Measurements from ENCODE around the gene BBS9. TPM values are rescaled to one million over a fixed set of nuclear protein-coding genes. Genes with fewer than 3 reads are reported as not detected.

BBS9 gene
- total and polyA plus RNA-seq, 11 donors = 7.4 to 29.3 (median 11.3) TPM

DNA sequence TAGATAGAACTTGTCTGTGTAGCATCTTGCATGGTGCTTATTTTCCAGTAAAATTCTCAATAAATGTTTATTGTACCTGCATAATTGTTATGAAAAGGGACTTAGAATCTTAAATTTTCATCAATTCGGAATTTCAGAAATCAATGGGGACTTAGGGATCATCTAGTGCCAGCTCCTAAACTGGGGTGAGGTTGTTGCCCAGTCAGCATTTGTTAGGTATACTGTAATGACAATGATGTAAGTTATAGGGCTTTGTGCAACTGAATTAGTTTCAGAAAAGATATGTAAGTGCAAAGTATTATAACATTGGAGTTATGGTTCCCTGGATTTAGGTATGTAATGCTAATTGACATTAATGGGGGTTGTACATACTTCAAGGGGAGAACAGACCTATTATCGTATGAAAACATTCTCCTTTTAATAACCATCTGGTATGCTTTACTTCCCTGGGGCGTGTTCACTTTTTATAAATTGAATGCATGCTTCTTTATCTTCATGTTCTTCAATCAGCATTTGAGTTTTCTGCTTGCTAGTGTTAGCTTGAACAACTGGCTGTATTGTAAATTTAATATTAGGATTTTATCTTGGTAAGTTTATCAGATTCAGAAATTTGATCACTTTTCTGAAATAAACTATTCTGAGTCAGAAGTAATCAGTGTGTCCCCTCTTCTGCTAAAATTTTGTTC is 270.3 kb downstream of the BBS9 start:
- Histone ChIP-seq H3K4me1 (no peaks in the 10 kb centered on the region), H3K27me3 (no peaks in the 10 kb centered on the region), H3K27ac (no peak overlapping the region), H3K36me3 (no peaks in the 10 kb centered on the region), H3K9me3 (peaks cover 0 to 11% (median 0%) of the 10 kb centered on the region in 12 donors), H3K4me3 (no peak overlapping the region)
- ATAC-seq (no peak), DNase-seq (no peak)
- intact Hi-C loops (cut with DNase I) = no loop called here
- WGBS, 4 donors = 83 to 90% (median 87%) methylated on average over 3 of the region's 3 CpGs
- no peak for TF ChIP-seq POLR2A (IDR thresholded peaks at IDR 0.05)
- TF ChIP-seq, protein P1, sequence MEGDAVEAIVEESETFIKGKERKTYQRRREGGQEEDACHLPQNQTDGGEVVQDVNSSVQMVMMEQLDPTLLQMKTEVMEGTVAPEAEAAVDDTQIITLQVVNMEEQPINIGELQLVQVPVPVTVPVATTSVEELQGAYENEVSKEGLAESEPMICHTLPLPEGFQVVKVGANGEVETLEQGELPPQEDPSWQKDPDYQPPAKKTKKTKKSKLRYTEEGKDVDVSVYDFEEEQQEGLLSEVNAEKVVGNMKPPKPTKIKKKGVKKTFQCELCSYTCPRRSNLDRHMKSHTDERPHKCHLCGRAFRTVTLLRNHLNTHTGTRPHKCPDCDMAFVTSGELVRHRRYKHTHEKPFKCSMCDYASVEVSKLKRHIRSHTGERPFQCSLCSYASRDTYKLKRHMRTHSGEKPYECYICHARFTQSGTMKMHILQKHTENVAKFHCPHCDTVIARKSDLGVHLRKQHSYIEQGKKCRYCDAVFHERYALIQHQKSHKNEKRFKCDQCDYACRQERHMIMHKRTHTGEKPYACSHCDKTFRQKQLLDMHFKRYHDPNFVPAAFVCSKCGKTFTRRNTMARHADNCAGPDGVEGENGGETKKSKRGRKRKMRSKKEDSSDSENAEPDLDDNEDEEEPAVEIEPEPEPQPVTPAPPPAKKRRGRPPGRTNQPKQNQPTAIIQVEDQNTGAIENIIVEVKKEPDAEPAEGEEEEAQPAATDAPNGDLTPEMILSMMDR (IDR thresholded peaks at IDR 0.05) = no peak

DNA sequence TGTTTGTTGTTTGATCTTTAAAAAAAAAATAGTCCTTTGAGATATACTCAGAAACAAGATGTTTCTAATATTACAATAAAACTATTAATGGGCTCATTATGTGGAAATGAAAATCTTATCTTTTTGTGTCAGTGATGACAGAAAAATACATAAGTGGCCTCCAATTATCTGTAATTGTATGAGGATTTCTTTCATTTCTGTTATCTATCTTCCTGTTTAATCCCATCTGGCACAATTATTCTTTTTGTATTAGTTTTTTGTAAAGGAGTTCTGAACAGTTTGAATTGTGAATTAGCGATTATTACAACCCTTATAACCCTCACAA is 270.8 kb downstream of the BBS9 start:
- WGBS, 4 donors = 51 to 78% (median 72%) methylated on average over 1 of the region's 1 CpG

DNA sequence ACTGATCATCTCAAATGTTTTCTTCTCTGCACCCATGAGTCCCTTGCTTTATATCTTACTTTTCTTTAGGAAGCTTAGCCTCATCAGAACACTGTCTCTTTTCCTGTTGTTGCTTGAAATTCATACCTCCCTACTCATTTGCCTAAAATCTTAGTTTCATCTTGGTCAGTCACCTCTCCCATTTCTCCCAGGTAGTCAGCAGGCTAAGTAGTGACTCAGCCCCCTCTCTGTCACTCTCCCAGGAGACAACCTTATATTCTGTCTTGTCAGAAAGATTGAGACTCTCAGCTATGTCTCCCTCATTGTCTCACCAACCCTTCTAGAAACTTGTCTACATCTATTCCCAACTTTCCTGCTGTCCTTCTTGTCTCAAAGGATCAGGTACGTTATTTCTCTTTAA is 280.9 kb downstream of the BBS9 start:
- DNase-seq = no peak
- peaks cover 0 to 6% (median 0%) of the 10 kb centered on the region in 12 donors for H3K4me1 ChIP-seq
- TF ChIP-seq, protein P1 (IDR thresholded peaks at IDR 0.05) = no peak
- TF ChIP-seq POLR2A (IDR thresholded peaks at IDR 0.05) = no peak
- no peak for ATAC-seq
- 77 to 85% (median 83%) methylated on average over 1 of the region's 1 CpG for WGBS, 4 donors
- H3K36me3 ChIP-seq = no peaks in the 10 kb centered on the region
- H3K27ac ChIP-seq = no peak overlapping the region
- intact Hi-C loops (cut with DNase I) = no loop called here
- H3K4me3 ChIP-seq = no peak overlapping the region
- no peaks in the 10 kb centered on the region for H3K27me3 ChIP-seq
- peaks cover 0 to 30% (median 9%) of the 10 kb centered on the region in 12 donors for H3K9me3 ChIP-seq

More for the DNA sequence above, 270.8 kb downstream of the BBS9 start:
- no peak overlapping the region for H3K4me3 ChIP-seq
- DNase-seq (no peak), ATAC-seq (no peak)
- intact Hi-C loops (cut with DNase I) = no loop called here
- H3K4me1 ChIP-seq = no peaks in the 10 kb centered on the region
- TF ChIP-seq POLR2A (IDR thresholded peaks at IDR 0.05) = no peak
- TF ChIP-seq, protein P1 (IDR thresholded peaks at IDR 0.05) = no peak
- no peaks in the 10 kb centered on the region for H3K36me3 ChIP-seq
- peaks cover 0 to 11% (median 0%) of the 10 kb centered on the region in 12 donors for H3K9me3 ChIP-seq
- H3K27ac ChIP-seq = no peak overlapping the region
- no peaks in the 10 kb centered on the region for H3K27me3 ChIP-seq

DNA sequence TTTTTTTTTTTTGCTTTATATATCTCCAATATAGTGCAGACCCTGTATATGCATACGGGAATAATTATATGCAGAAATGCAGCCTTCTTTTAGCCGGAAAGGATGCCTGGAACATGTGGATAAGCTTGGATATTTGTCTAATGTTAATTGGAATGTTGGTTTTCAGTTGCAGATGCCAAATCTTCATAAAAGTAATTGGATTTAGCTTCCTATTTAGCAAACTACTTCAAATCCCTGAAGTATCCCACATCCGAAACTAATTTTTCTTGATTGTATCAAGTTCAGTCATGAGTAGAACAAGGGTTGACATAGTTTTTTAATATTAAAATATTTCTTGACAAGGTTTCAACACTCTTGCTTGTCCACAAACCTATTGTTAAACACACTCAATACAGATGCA is 281.7 kb downstream of the BBS9 start:
- no peak overlapping the region for H3K27ac ChIP-seq
- H3K4me3 ChIP-seq = no peak overlapping the region
- 60 to 69% (median 62%) methylated on average over 3 of the region's 3 CpGs for WGBS, 4 donors
- H3K27me3 ChIP-seq = no peaks in the 10 kb centered on the region
- ATAC-seq (no peak), DNase-seq (no peak)
- H3K4me1 ChIP-seq = peaks cover 0 to 6% (median 0%) of the 10 kb centered on the region in 12 donors
- TF ChIP-seq, protein P1 (IDR thresholded peaks at IDR 0.05) = no peak
- TF ChIP-seq POLR2A (IDR thresholded peaks at IDR 0.05) = no peak
- H3K9me3 ChIP-seq = peaks cover 0 to 28% (median 9%) of the 10 kb centered on the region in 12 donors
- H3K36me3 ChIP-seq = no peaks in the 10 kb centered on the region
- intact Hi-C loops (cut with DNase I) = no loop called here

Measured in heart left ventricle (tissue), 16 donors.